Endothelial cell of umbilical vein (primary cell): Measurements from ENCODE around the gene ZDBF2.

Experiments
- MYC ChIP-seq: IDR thresholded peaks from one replicate; pipeline ENCODE4 v1.6.1; 2011; ENCODE audit warnings: mild to moderate bottlenecking, low read depth, low read length
- POLR2A ChIP-seq: IDR thresholded peaks from 2 replicates; pipeline ENCODE4 v1.6.1; 2012; ENCODE audit warnings: low read depth, mild to moderate bottlenecking, control low read depth, low read length
- TF ChIP-seq, protein P1 (sequence below), 2 donors: IDR thresholded peaks; 1 replicate in 1 of 2; 2 replicates in 1 of 2; pipeline ENCODE4 v1.5.1; 2011; ENCODE audit warnings: low read length in 2 of 2, mild to moderate bottlenecking in 2 of 2, moderate library complexity in 2 of 2, control low read depth in 1 of 2, inconsistent platforms in 1 of 2, low read depth in 1 of 2; ENCODE audit not compliant: insufficient read depth in 1 of 2; ENCODE audit errors: extremely low read depth in 1 of 2

DNA sequence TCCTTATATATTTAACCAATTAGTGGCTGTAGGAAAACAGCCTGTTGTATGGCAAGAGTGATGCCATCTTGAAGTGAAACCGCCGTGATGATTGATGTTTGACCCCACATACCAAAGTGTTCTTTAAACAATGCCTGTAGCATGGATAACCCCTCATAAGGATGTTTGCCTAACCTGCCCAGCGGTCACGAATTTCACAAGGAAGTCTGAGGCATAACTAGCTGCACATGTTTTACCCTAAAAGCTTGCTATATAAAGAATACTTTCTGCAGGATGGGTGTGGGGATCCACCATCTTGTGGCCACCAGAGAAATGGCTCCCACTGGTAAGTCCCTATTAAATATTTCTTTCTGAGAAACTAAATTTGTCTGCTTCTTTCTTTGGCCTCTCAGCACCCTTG lies 68.7 kb downstream of the ZDBF2 start:
- TF ChIP-seq MYC: no peak
- TF ChIP-seq, protein P1, sequence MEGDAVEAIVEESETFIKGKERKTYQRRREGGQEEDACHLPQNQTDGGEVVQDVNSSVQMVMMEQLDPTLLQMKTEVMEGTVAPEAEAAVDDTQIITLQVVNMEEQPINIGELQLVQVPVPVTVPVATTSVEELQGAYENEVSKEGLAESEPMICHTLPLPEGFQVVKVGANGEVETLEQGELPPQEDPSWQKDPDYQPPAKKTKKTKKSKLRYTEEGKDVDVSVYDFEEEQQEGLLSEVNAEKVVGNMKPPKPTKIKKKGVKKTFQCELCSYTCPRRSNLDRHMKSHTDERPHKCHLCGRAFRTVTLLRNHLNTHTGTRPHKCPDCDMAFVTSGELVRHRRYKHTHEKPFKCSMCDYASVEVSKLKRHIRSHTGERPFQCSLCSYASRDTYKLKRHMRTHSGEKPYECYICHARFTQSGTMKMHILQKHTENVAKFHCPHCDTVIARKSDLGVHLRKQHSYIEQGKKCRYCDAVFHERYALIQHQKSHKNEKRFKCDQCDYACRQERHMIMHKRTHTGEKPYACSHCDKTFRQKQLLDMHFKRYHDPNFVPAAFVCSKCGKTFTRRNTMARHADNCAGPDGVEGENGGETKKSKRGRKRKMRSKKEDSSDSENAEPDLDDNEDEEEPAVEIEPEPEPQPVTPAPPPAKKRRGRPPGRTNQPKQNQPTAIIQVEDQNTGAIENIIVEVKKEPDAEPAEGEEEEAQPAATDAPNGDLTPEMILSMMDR (IDR thresholded peaks at IDR 0.05; ENCODE audit: extremely low read depth in 1 of 2, insufficient read depth in 1 of 2, low read depth in 1 of 2, low read length in 2 of 2): no peak
- no peak for TF ChIP-seq POLR2A
